HepG2 (cell line): Measurements from ENCODE around the gene STAT5A. TPM values are rescaled to one million over a fixed set of nuclear protein-coding genes. Genes with fewer than 3 reads are reported as not detected.

ENCODE experiments used
- AHR ChIP-seq: IDR thresholded peaks from 2 replicates; pipeline ENCODE4 v1.6.1; 2018; ENCODE audit warnings: missing genetic modification reagents, missing compliant biosample characterization
- ATRX ChIP-seq: sonication (generic); formaldehyde crosslinking; IDR thresholded peaks from 2 replicates; pipeline ENCODE4 v1.4.0; 2020; ENCODE audit warnings: missing genetic modification reagents, borderline replicate concordance
- CBFB ChIP-seq: sonication (generic); formaldehyde crosslinking; IDR thresholded peaks from 2 replicates; pipeline ENCODE4 v1.4.0; 2020; ENCODE audit warnings: missing genetic modification reagents
- CEBPG ChIP-seq: IDR thresholded peaks from 2 replicates; pipeline ENCODE4 v1.6.1; 2016
- CREB1 ChIP-seq, 2 experiments: fragments of 450-650 bp in 1 of 2; IDR thresholded peaks; 2 replicates each; pipeline ENCODE4 v1.6.1; 2016 to 2017; ENCODE audit warnings: control low read depth in 1 of 2, mild to moderate bottlenecking in 1 of 2, missing compliant biosample characterization in 1 of 2, missing genetic modification characterization in 1 of 2
- HNRNPK ChIP-seq: fragments of 200-400 bp; formaldehyde crosslinking; IDR thresholded peaks from 2 replicates; pipeline ENCODE4 v1.6.1; 2018; ENCODE audit warnings: low read length, low read depth, moderate library complexity, mild to moderate bottlenecking; ENCODE audit not compliant: poor library complexity, severe bottlenecking
- MXI1 ChIP-seq: IDR thresholded peaks from 3 replicates; pipeline ENCODE4 v1.6.1; 2012; ENCODE audit warnings: low read depth, low read length, inconsistent platforms, borderline replicate concordance
- MZF1 ChIP-seq: sonication (generic); formaldehyde crosslinking; IDR thresholded peaks from 2 replicates; pipeline ENCODE4 v1.8.1; 2023; ENCODE audit warnings: mild to moderate bottlenecking, missing genetic modification reagents, borderline replicate concordance
- NFKB2 ChIP-seq: sonication (generic); formaldehyde crosslinking; IDR thresholded peaks from 2 replicates; pipeline ENCODE4 v1.4.0; 2020; ENCODE audit warnings: missing genetic modification reagents, borderline replicate concordance
- PCBP2 ChIP-seq: fragments of 200-400 bp; formaldehyde crosslinking; optimal IDR thresholded peaks from 2 replicates; pipeline ENCODE3; 2018; ENCODE audit warnings: low read length, low read depth; ENCODE audit not compliant: poor library complexity, severe bottlenecking
- PLSCR1 ChIP-seq: sonication (generic); formaldehyde crosslinking; IDR thresholded peaks from 2 replicates; pipeline ENCODE4 v1.5.0; 2020; ENCODE audit warnings: missing genetic modification reagents, mild to moderate bottlenecking, borderline replicate concordance
- RARA ChIP-seq: IDR thresholded peaks from 2 replicates; pipeline ENCODE4 v1.6.1; 2016; ENCODE audit warnings: missing genetic modification reagents, missing compliant biosample characterization
- RELA ChIP-seq: sonication (generic); formaldehyde crosslinking; IDR thresholded peaks from 2 replicates; pipeline ENCODE4 v1.4.0; 2020; ENCODE audit warnings: missing genetic modification reagents
- SIN3B ChIP-seq: fragments of 150-350 bp; IDR thresholded peaks from 2 replicates; pipeline ENCODE4 v1.6.1; 2014; ENCODE audit warnings: low read length
- TBX2 ChIP-seq: sonication (generic); formaldehyde crosslinking; IDR thresholded peaks from 2 replicates; pipeline ENCODE4 v1.5.0; 2020; ENCODE audit warnings: missing genetic modification reagents, mild to moderate bottlenecking, borderline replicate concordance
- THAP9 ChIP-seq: sonication (generic); formaldehyde crosslinking; IDR thresholded peaks from 2 replicates; pipeline ENCODE4; 2020; ENCODE audit warnings: missing genetic modification reagents, mild to moderate bottlenecking, borderline replicate concordance
- ZFP36L2 ChIP-seq: sonication (generic); formaldehyde crosslinking; IDR thresholded peaks from 2 replicates; pipeline ENCODE4 v1.4.0; 2020; ENCODE audit warnings: missing genetic modification reagents
- ZFP91 ChIP-seq: sonication (generic); formaldehyde crosslinking; IDR thresholded peaks from 2 replicates; pipeline ENCODE4 v1.9.0; 2022; ENCODE audit warnings: missing genetic modification reagents, mild to moderate bottlenecking, borderline replicate concordance
- ZNF143 ChIP-seq: sonication (generic); formaldehyde crosslinking; IDR thresholded peaks from 2 replicates; pipeline ENCODE4 v1.4.0; 2020; ENCODE audit warnings: missing genetic modification reagents
- ZNF234 ChIP-seq: sonication (generic); formaldehyde crosslinking; conservative IDR thresholded peaks from 2 replicates; pipeline ENCODE4 v1.5.1; 2020; ENCODE audit warnings: mild to moderate bottlenecking, missing genetic modification reagents
- ZNF441 ChIP-seq: sonication (generic); formaldehyde crosslinking; IDR thresholded peaks from 2 replicates; pipeline ENCODE4 v1.7.0; 2021; ENCODE audit warnings: missing genetic modification reagents, borderline replicate concordance
- ZNF446 ChIP-seq: sonication (generic); formaldehyde crosslinking; IDR thresholded peaks from 2 replicates; pipeline ENCODE4 v1.5.0; 2020; ENCODE audit warnings: mild to moderate bottlenecking, missing genetic modification reagents
- ZNF570 ChIP-seq: sonication (generic); formaldehyde crosslinking; IDR thresholded peaks from 2 replicates; pipeline ENCODE4 v1.4.0; 2020; ENCODE audit warnings: mild to moderate bottlenecking, missing genetic modification reagents, borderline replicate concordance
- ZNF691 ChIP-seq: sonication (generic); formaldehyde crosslinking; IDR thresholded peaks from 2 replicates; pipeline ENCODE4 v1.4.0; 2020; ENCODE audit warnings: missing genetic modification reagents, low read depth, mild to moderate bottlenecking, borderline replicate concordance
- polyA plus RNA-seq, 8 experiments: library from polyadenylated mRNA; depleted of rRNA in 3 of 8; stranded (reverse) in 7 of 8; unstranded in 1 of 8; fragments of >200 nt; fragmentation: Illumina TruSeq in 4 of 8; extraction: Trizol in 4 of 8; gene quantifications; 2 replicates each; pipeline versions ENCODE4 v1.2.1 to v1.2.3, GENCODE V29; 2011 to 2016; ENCODE audit warnings: low read depth in 4 of 8, missing spikeins in 1 of 8, mixed read lengths in 1 of 8; ENCODE audit not compliant: insufficient read depth in 1 of 8
- total RNA-seq, 5 experiments: library from RNA; depleted of rRNA; stranded (reverse); fragments of >200 nt; fragmentation: Illumina TruSeq; extraction: Trizol; gene quantifications; 2 replicates each; pipeline ENCODE4 v1.2.3, GENCODE V29; 2016; ENCODE audit warnings: low read depth in 1 of 5

STAT5A gene
- total and polyA plus RNA-seq, 2 of the 13 experiments (the other 11 are each of a cell fraction or from before 2014, with no cell fraction given): 1.4 to 4.1 TPM

- TF ChIP-seq MZF1 (CRISPR knock-in tag) (no peak), CEBPG (no peak), PLSCR1 (CRISPR knock-in tag) (no peak), ZNF691 (no peak), RELA (CRISPR knock-in tag) (no peak), AHR (no peak; the same call in 1 of the 2 replicates), NFKB2 (0 out of 2 replicates have a peak, but pooled peaks have one; percentile 28), CREB1 (IDR thresholded peaks at IDR 0.05) (no peak), CREB1 (CRISPR knock-in tag; IDR thresholded peaks at IDR 0.05) (no peak), HNRNPK (no peak), ZNF446 (CRISPR knock-in tag) (no peak), ZNF441 (CRISPR knock-in tag) (no peak), ZFP91 (0 out of 2 replicates have a peak, but pooled peaks have one; percentile 43), ZNF143 (CRISPR knock-in tag) (no peak), ZFP36L2 (CRISPR knock-in tag) (no peak), THAP9 (peak; percentile 24; the same call in 1 of the 2 replicates), ZNF570 (no peak), ZNF234 (CRISPR knock-in tag) (0 out of 2 replicates have a peak, but pooled peaks have one; percentile 11), SIN3B (no peak), ATRX (CRISPR knock-in tag) (no peak), PCBP2 (no peak), RARA (CRISPR knock-in tag) (no peak), MXI1 (no peak), TBX2 (CRISPR knock-in tag) (peak; percentile 15; the same call in 1 of the 2 replicates), CBFB (no peak)
These were observed 709 bp downstream of the STAT5A start (continued) for GRCh38 chr17:42288803-42289610.
